HepG2 (cell line): ENCODE measurements around the gene DPP6. TPM values are rescaled to one million over a fixed set of nuclear protein-coding genes. Genes with fewer than 3 reads are reported as not detected.

Experiments
- ATAC-seq: fragments of 200-7000 bp; cut with Tn5 transposase; 3 replicates; pipeline ENCODE4 v1.9.1; 2020; ENCODE audit warnings: mild to moderate bottlenecking, moderate library complexity
- BruUV-seq: library from RNA; stranded (reverse); fragments of 400-500 nt; replicated peaks from 2 replicates; lab custom pipeline; 2021; lab: Mats Ljungman, UMichigan
- CTCF ChIA-PET: fragments of 300-600 bp; formaldehyde crosslinking; extraction: SDS; loops from one replicate; lab custom pipeline; 2021; ENCODE audit warnings: low total read pairs, inconsistent platforms, low intra/inter-chr PET ratio; lab: Yijun Ruan, JAX
- POLR2A ChIA-PET: fragments of 350-600 bp; sonication (Branson Sonifier 250); formaldehyde crosslinking; loops from one replicate; lab custom pipeline; 2020; ENCODE audit warnings: antibody characterized with exemption, inconsistent platforms; lab: Yijun Ruan, JAX
- DNase-seq: peaks from one replicate; pipeline ENCODE4 v3.0.0-alpha.2; 2015; ENCODE audit warnings: low spot score
- FAIRE-seq: peaks from 3 replicates; lab custom pipeline; 2011; peaks lifted over from hg19 to GRCh38; lab: Jason Lieb, UNC
- H2AFZ ChIP-seq: one replicate; pipeline ENCODE4 v1.6.1; 2011; ENCODE audit warnings: low read length, inconsistent platforms
- H3K27ac ChIP-seq: fragments of 300-600 bp; 3 replicates; pipeline ENCODE4 v1.8.0; 2011; ENCODE audit warnings: mixed run types, mild to moderate bottlenecking, mixed read lengths, low read length, inconsistent platforms; ENCODE audit not compliant: insufficient read depth; ENCODE audit errors: extremely low read length
- H3K27me3 ChIP-seq, 2 experiments: fragments of 200-600 bp in 1 of 2; 2 replicates in 1 of 2; 3 replicates in 1 of 2; pipeline versions ENCODE4 v1.6.0 to v1.8.0; 2011; ENCODE audit warnings: low read length in 2 of 2, mild to moderate bottlenecking in 2 of 2, moderate library complexity in 2 of 2, inconsistent platforms in 1 of 2; ENCODE audit not compliant: insufficient read depth in 2 of 2, control insufficient read depth in 1 of 2
- H3K36me3 ChIP-seq, 2 experiments: fragments of 200-600 bp in 1 of 2; replicated peaks in 1 of 2; 2 replicates in 1 of 2; 3 replicates in 1 of 2; pipeline versions ENCODE4 v1.5.1 to v1.8.0; 2011; ENCODE audit warnings: low read length in 2 of 2, inconsistent platforms in 1 of 2; ENCODE audit not compliant: insufficient read depth in 2 of 2, control insufficient read depth in 1 of 2
- H3K4me1 ChIP-seq: 2 replicates; pipeline ENCODE4 v1.5.1; 2012; ENCODE audit warnings: low read length, inconsistent platforms; ENCODE audit not compliant: insufficient read depth
- H3K4me2 ChIP-seq: 2 replicates; pipeline ENCODE4 v1.6.0; 2011; ENCODE audit warnings: low read depth, low read length, inconsistent platforms
- H3K4me3 ChIP-seq, 3 experiments: fragments of 200-600 bp in 1 of 3; sonication (generic), shearing (Covaris generic) in 1 of 3; replicated peaks in 1 of 3; 2 replicates each; pipeline ENCODE4 v1.5.1; 2011 to 2016; ENCODE audit warnings: low read length in 3 of 3, inconsistent platforms in 2 of 3, low read depth in 2 of 3, mild to moderate bottlenecking in 2 of 3, control low read depth in 1 of 3, mixed read lengths in 1 of 3; ENCODE audit not compliant: insufficient read depth in 1 of 3
- H3K79me2 ChIP-seq: one replicate; pipeline ENCODE4 v1.6.1; 2011; ENCODE audit warnings: low read length, inconsistent platforms; ENCODE audit not compliant: insufficient read depth
- H3K9ac ChIP-seq: 2 replicates; pipeline ENCODE4 v1.6.0; 2011; ENCODE audit warnings: mild to moderate bottlenecking, low read depth, low read length, inconsistent platforms; ENCODE audit not compliant: insufficient read depth
- H3K9me3 ChIP-seq: 2 replicates; pipeline ENCODE4 v1.5.1; 2012; ENCODE audit warnings: mild to moderate bottlenecking, low read length
- H4K20me1 ChIP-seq: 2 replicates; pipeline ENCODE4 v1.6.0; 2011; ENCODE audit warnings: inconsistent platforms, mild to moderate bottlenecking, low read length, moderate library complexity; ENCODE audit not compliant: insufficient read depth
- ARID3A ChIP-seq: IDR thresholded peaks from 2 replicates; pipeline ENCODE4 v1.6.1; 2012; ENCODE audit warnings: low read depth, low read length, improper control_type of control experiment
- ARID5B ChIP-seq: IDR thresholded peaks from 2 replicates; pipeline ENCODE4 v1.4.0; 2020; ENCODE audit warnings: mild to moderate bottlenecking, missing genetic modification reagents
- CEBPB ChIP-seq: IDR thresholded peaks from 2 replicates; pipeline ENCODE4 v1.6.1; 2011; ENCODE audit warnings: low read depth, low read length, improper control_type of control experiment, borderline replicate concordance
- FOXA3 ChIP-seq: IDR thresholded peaks from 2 replicates; pipeline ENCODE4 v1.6.1; 2016; ENCODE audit warnings: missing genetic modification reagents, missing compliant biosample characterization
- GABPB1 ChIP-seq: IDR thresholded peaks from 2 replicates; pipeline ENCODE4 v1.6.1; 2016; ENCODE audit warnings: mild to moderate bottlenecking, missing genetic modification reagents, moderate library complexity, missing compliant biosample characterization
- ISX ChIP-seq: sonication (generic); formaldehyde crosslinking; conservative IDR thresholded peaks from 2 replicates; pipeline ENCODE4 v1.5.0; 2020; ENCODE audit warnings: missing genetic modification reagents
- MEIS2 ChIP-seq: sonication (generic); formaldehyde crosslinking; IDR thresholded peaks from 2 replicates; pipeline ENCODE4 v1.9.0; 2021; ENCODE audit warnings: mild to moderate bottlenecking, missing genetic modification reagents
- MIER2 ChIP-seq: IDR thresholded peaks from 2 replicates; pipeline ENCODE4 v1.6.1; 2016; ENCODE audit warnings: missing biosample characterization, missing genetic modification reagents
- POLR2AphosphoS2 ChIP-seq: IDR thresholded peaks from 2 replicates; pipeline ENCODE4 v1.6.1; 2011; ENCODE audit warnings: low read depth, low read length, improper control_type of control experiment
- TBL1XR1 ChIP-seq: fragments of 150-350 bp; IDR thresholded peaks from 2 replicates; pipeline ENCODE4 v1.6.1; 2014; ENCODE audit warnings: borderline replicate concordance, low read length; ENCODE audit not compliant: partially characterized antibody
- THRA ChIP-seq: sonication (generic); formaldehyde crosslinking; IDR thresholded peaks from 2 replicates; pipeline ENCODE4 v1.4.0; 2020; ENCODE audit warnings: missing genetic modification reagents, borderline replicate concordance
- TP53 ChIP-seq: sonication (generic); formaldehyde crosslinking; conservative IDR thresholded peaks from 2 replicates; pipeline ENCODE4 v1.4.0; 2020; ENCODE audit warnings: missing genetic modification reagents
- ZNF557 ChIP-seq: sonication (generic); formaldehyde crosslinking; IDR thresholded peaks from 2 replicates; pipeline ENCODE4 v1.4.0; 2020; ENCODE audit warnings: missing genetic modification reagents
- ZNF562 ChIP-seq: sonication (generic); formaldehyde crosslinking; IDR thresholded peaks from 2 replicates; pipeline ENCODE4 v1.8.0; 2022; ENCODE audit warnings: missing genetic modification reagents, borderline replicate concordance
- ZNF772 ChIP-seq: sonication (generic); formaldehyde crosslinking; IDR thresholded peaks from 2 replicates; pipeline ENCODE4 v1.5.0; 2020; ENCODE audit warnings: mild to moderate bottlenecking, missing genetic modification reagents
- WGBS: methylation state at CpG from one replicate; pipeline ENCODE4 v1.1.6; 2017; ENCODE audit warnings: low lambda C conversion rate; 5-methylcytosine and 5-hydroxymethylcytosine counted together
- in situ Hi-C: cut with HindIII; loops from 2 replicates; pipeline ENCODE4 v1.10.0; 2017; ENCODE audit warnings: low pct_unique_long_range_greater_than_20kb; ENCODE audit not compliant: extremely low pct_ligation_motif_present
- intact Hi-C: fragments of 100-400 bp; cut with micrococcal nuclease; formaldehyde crosslinking; loops from one replicate; pipeline ENCODE4 v1.10.0; 2022; ENCODE audit not compliant: unreplicated experiment
- polyA plus RNA-seq, 8 experiments: library from polyadenylated mRNA; depleted of rRNA in 3 of 8; stranded (reverse) in 7 of 8; unstranded in 1 of 8; fragments of >200 nt; fragmentation: Illumina TruSeq in 4 of 8; extraction: Trizol in 4 of 8; gene quantifications; 2 replicates each; pipeline versions ENCODE4 v1.2.1 to v1.2.3, GENCODE V29; 2011 to 2016; ENCODE audit warnings: low read depth in 4 of 8, missing spikeins in 1 of 8, mixed read lengths in 1 of 8; ENCODE audit not compliant: insufficient read depth in 1 of 8
- total RNA-seq, 5 experiments: library from RNA; depleted of rRNA; stranded (reverse); fragments of >200 nt; fragmentation: Illumina TruSeq; extraction: Trizol; gene quantifications; 2 replicates each; pipeline ENCODE4 v1.2.3, GENCODE V29; 2016; ENCODE audit warnings: low read depth in 1 of 5
- TF ChIP-seq, protein P1 (sequence below): sonication (generic); formaldehyde crosslinking; IDR thresholded peaks from 2 replicates; pipeline ENCODE4 v1.8.0; 2022; ENCODE audit warnings: missing genetic modification reagents, low read depth, mild to moderate bottlenecking, borderline replicate concordance

DPP6 gene
- total and polyA plus RNA-seq, 2 of the 13 experiments (the other 11 are each of a cell fraction or from before 2014, with no cell fraction given), result not detected

GRCh38 chr7:154380771-154381170, 328.6 kb downstream of the DPP6 start (continued):
- TF ChIP-seq TBL1XR1, result no peak

DNA sequence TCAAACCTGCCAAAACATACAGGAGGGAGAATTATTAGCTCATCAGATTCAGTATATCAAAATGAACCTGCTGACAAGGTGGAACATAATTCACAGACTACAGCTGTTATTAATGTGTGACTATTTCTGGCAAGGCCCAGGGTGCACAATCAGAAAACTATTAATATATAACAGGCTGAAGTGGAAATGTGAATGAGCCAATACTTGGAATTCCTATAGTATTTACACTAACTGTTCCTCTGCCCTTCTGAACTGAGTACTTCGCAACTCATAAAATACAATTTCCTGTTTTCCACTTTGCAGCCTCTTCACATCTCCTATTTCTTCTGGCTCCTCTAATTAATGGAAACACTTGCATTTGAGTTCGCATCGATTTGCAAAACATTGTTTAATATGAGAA, 330.8 kb downstream of the DPP6 start:
- Histone ChIP-seq H3K4me2 (peak overlapping the region; percentile 15), H3K9me3 (no peaks in the 10 kb centered on the region), H3K4me1 (peaks cover 22% of the 10 kb centered on the region), H3K79me2 (no peaks in the 10 kb centered on the region), H2AFZ (no peak overlapping the region), H3K36me3 (no peaks in the 10 kb centered on the region), H4K20me1 (no peaks in the 10 kb centered on the region), H3K27ac (no peak overlapping the region), H3K9ac (no peak overlapping the region), H3K27me3 (no peaks in the 10 kb centered on the region), H3K4me3 (no peak overlapping the region)
- no peak for FAIRE-seq
- CTCF ChIA-PET, result no interaction called here
- 8% methylated on average over 3 of the region's 3 CpGs for WGBS
- in situ Hi-C loops (no loop called here), intact Hi-C loops (no loop called here)
- POLR2A ChIA-PET, result no interaction called here
- ATAC-seq, result peak; percentile 98
- BruUV-seq, result no TSS peak
- peak; percentile 67 for DNase-seq
- TF ChIP-seq MEIS2, result no peak
- TF ChIP-seq FOXA3 (CRISPR knock-in tag), result peak; percentile 41
- TF ChIP-seq ARID3A, result peak; percentile 85
- TF ChIP-seq MIER2 (CRISPR knock-in tag), result no peak
- no peak for TF ChIP-seq GABPB1
- no peak for TF ChIP-seq POLR2AphosphoS2
- no peak for TF ChIP-seq TP53
- TF ChIP-seq ZNF772 (CRISPR knock-in tag), result no peak
- peak; percentile 79 for TF ChIP-seq ARID5B (CRISPR knock-in tag)
- no peak for TF ChIP-seq ZNF562 (CRISPR knock-in tag)
- no peak for TF ChIP-seq ZNF557 (CRISPR knock-in tag)
- TF ChIP-seq CEBPB, result 0 out of 2 replicates have a peak, but pooled peaks have one; percentile 49
- no peak for TF ChIP-seq ISX (CRISPR knock-in tag)
- TF ChIP-seq, protein P1, sequence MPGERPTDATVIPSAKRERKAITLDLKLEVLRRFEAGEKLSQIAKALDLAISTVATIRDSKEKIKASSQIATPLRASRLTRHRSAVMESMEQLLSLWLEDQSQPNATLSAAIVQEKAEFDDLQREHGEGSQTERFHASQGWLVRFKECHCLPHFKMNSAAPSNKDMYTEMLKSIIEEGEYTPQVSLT, result no peak
- TF ChIP-seq THRA (CRISPR knock-in tag), result no peak
